Stimulated activated CD8-positive, alpha-beta memory T cell treated with anti-CD3 and anti-CD28 coated beads, Interleukin-7, amount 100 ng/mL, for 24 hours (primary cell): ENCODE data around the gene PITRM1.

Experiments
- DNase-seq: peaks from one replicate; pipeline ENCODE4 v3.0.0-alpha.2; 2020; ENCODE audit warnings: low read depth

The PITRM1 gene

DNA sequence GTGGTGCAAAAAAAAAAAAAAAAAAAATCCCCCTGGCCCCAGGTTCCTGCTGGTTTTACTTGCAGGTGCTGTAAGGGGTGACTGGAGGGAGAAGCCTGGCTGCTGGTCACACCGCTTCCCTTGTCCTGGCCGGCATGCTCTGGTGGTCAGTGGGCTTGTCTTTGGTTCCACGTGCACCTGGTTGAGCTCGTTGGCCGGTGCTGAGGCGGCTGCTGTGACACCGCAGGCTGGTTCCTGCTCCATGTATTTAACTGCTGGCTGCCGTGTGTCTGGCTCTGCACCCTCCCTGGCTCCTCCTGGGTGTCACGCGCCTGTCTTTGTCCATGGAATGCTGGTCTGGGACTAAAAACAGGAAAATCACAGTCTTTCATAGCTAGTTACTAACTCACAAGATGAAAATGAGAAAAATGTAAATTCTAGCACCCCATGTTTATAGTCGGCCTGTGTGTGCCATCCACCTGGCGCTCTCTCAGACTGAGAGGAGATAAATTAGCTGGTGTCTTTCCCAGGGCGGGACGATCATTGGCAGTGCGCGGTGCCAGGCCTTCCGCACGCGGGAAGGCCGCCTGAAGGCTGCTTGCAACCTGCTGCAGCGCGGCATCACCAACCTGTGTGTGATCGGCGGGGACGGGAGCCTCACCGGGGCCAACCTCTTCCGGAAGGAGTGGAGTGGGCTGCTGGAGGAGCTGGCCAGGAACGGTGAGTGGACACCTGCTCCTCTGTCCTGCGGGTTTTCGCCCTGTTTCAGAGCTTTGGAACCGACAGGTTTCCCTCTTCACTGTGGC, 71.5 kb downstream of the PITRM1 start:
- no peak for DNase-seq

DNA sequence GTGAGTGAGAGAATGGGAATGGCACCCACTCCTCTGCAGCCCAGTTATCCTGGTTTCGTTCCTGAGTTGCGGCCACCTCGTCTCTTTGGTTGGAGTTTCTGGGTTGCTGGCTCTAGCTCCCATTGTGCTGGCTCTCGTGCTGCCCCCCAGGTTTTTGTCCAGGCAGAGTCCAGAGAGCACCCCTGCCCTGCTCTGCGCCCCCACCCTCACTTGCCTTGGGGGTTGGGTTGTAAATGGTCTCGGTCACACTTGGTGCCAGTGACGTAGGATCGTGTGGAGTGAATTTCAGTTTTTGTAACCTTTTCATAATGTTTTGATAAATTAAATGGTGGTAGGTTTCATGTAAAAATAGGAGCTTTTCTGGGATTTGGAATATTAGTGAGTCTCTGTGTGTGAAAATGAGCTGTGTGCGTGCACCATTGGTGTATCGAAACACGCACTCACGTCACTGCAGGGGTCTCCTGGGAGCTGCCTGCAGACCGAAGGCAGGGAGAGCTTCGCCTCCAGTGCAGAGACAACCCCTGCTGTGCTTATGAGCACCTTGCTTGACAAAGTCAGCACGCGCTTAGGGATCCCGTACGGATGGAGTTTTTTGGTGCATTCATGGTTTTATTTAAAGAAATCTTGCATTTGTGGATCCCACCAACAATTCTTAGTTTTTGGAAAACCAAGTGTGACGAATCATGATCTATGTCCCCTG, 72.3 kb downstream of the PITRM1 start:
- no peak for DNase-seq

- DNase-seq: no peak
Observed at GRCh38 chr10:3099291-3100092, 73.1 kb downstream of the PITRM1 start.

DNA sequence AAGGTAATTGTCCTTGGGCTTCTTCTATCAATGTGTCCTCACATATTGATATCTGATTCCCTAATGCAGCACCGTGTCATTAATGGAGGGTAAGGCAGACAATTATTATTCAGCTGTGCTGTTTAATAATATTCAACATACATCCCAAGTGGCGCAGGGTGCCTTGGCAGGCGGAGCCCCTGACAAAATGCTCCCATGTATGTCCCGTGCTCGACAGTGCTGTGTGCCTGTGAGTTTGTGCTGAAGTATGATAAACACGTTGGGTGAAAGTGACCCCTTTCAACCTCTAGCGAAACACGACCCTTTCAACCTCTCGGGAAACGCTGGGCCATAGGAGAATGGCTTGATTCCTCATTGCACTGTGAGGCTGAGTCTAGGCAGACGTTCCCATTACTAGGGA, 73.9 kb downstream of the PITRM1 start:
- no peak for DNase-seq

DNA sequence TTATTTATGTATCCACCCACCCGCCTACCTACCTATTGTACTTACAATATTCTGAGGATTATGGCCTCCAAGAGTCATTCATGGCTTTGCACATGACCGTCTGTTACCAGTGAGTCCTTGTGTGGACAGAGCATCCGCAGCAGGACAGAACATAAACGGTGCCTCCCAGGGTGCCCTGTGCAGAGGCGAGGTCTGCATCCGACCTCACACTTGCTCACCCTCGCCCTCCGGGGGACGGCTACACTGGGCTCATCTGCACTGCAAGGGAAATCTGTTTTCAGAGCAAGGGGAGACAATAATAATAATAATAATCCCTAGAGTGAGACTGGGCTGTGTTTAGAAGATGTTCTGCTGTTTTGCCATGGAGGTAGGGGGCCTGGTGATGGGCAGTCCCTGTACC, 75.4 kb downstream of the PITRM1 start:
- DNase-seq: no peak

DNA sequence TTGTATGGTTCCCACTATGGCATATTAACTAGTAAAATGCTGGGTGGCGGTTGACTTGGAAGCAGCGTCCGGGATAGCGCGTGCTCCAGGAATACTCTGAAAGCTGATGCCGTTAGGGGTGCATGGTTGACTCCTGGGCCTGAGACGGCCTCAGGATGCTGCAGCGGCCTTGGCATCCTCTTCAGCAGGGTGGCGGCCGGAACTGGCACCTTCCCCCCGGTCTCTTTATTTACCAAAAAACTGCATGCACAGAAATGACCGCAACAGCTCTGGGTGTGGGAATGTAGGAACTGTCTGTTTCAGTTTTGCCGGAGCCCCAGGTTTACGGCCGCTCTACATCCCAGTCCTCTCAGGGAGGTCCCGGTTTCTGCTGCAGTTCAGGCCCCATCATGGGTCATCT, 76.4 kb downstream of the PITRM1 start:
- DNase-seq: no peak

DNA sequence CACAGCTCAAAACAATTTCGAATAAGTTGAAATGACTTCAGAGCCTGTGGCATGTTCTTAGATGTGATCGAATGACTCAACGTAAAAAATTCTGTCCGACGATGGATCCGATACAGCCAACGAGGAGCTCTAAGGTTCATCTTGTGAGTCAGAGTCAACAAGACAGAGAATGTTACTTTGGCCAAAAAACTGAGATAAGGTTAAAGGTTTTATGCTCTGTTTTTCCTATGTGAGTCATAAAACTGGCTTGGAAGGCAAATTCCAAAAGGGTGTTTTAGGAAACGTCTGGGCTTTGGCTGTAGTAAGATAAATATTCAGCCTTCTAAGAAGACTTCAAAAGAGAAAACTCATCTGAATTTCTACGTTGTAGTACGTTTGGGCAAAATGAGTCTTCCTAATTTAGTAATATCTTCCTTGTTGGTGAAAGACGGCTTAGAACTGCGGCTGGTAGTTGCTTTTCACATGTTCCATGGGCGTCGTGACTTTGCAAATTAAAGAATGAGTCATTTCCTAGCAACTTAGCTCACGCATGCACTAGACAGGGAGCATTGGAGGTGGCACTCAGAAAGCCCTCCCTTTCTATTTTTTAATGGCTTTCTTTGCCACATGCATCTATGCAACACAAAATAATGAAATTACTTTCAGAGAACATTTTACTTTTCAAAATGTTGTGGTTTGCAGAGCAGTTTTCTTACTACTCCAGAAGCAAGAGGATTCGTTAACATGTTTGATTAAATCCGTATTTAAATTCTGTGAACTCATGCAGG, 77.0 kb downstream of the PITRM1 start:
- no peak for DNase-seq

- no peak for DNase-seq
Observed at GRCh38 chr10:3094609-3095036, 78.0 kb downstream of the PITRM1 start.

DNA sequence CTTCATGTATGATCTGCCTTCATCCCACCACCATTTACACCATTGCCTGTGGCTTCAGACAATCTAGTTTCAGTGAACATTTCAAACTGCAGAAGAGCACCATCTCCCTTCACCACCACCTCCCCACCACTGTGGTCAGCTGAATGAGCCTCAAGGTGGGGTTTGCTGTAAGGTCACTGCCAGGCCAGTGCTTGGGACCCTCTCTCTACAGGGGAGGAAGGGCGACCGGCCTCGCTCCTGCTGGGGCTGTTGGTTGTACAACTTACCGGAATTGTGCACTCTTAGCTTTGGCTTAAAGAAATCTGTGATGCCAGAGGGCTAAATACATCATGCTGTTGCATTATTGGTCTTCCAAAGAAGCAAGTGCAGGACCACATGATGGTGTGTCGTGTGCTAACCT, 78.6 kb downstream of the PITRM1 start:
- DNase-seq: no peak

- no peak for DNase-seq
Observed at GRCh38 chr10:3091921-3092320, 80.7 kb downstream of the PITRM1 start.

GRCh38 chr10:3090914-3091787, 81.4 kb downstream of the PITRM1 start:
- no peak for DNase-seq

GRCh38 chr10:3090388-3090787, 82.2 kb downstream of the PITRM1 start:
- no peak for DNase-seq
